Measurements from ENCODE around the gene GAP43.

Gene GAP43

GRCh38 chr3:115617591-115617990 lies 5.7 kb upstream of the GAP43 start:
- H3K4me3 Mint-ChIP-seq = no peak overlapping the region
- DNase-seq (ENCODE audit: low spot score in 2 of 2) (no peak), ATAC-seq (peak; percentile 83)
- no peaks in the 10 kb centered on the region for H3K36me3 Mint-ChIP-seq
- peaks cover 22% of the 10 kb centered on the region for H3K4me1 Mint-ChIP-seq
- H3K27ac Mint-ChIP-seq = no peak overlapping the region
- H3K9me3 Mint-ChIP-seq = no peaks in the 10 kb centered on the region

- ATAC-seq (no peak), DNase-seq (ENCODE audit: low spot score in 2 of 2) (no peak)
- H3K27ac Mint-ChIP-seq = no peak overlapping the region
- H3K36me3 Mint-ChIP-seq = no peaks in the 10 kb centered on the region
- peaks cover 13% of the 10 kb centered on the region for H3K4me1 Mint-ChIP-seq
- no peaks in the 10 kb centered on the region for H3K9me3 Mint-ChIP-seq
- H3K4me3 Mint-ChIP-seq = peak overlapping the region; percentile 24
Observed at GRCh38 chr3:115624029-115624741, 875 bp downstream of the GAP43 start.

DNA sequence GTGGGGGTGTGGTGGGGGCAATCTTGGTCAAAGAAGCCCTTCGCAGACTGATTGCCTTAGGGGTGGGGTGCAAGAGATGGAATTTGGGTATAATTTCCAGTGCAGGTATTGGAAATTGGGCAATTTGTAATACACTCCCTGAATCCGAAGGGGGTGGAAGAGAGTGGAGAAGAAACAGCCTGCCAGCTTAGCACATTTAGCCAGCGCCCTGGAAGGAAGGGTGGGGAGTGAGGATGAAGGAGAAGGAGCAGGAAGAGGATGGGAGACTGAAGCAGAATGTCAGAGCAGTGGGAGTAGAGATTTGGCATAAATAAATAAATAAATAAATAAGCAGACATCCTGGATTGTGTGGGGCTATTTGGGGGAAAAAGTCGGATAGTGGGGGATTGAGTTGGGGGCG lies 1.6 kb downstream of the GAP43 start:
- H3K4me3 Mint-ChIP-seq = no peak overlapping the region
- H3K27ac Mint-ChIP-seq = no peak overlapping the region
- DNase-seq (ENCODE audit: low spot score in 2 of 2) = no peak
- no peak for ATAC-seq
- peaks cover 13% of the 10 kb centered on the region for H3K4me1 Mint-ChIP-seq
- H3K9me3 Mint-ChIP-seq = no peaks in the 10 kb centered on the region
- no peaks in the 10 kb centered on the region for H3K36me3 Mint-ChIP-seq

GRCh38 chr3:115626006-115626409 lies 2.7 kb downstream of the GAP43 start:
- Mint-ChIP-seq H3K4me1 (peaks cover 13% of the 10 kb centered on the region), H3K36me3 (no peaks in the 10 kb centered on the region), H3K4me3 (no peak overlapping the region), H3K9me3 (no peaks in the 10 kb centered on the region), H3K27ac (no peak overlapping the region)
- no peak for ATAC-seq
- no peak for DNase-seq (ENCODE audit: low spot score in 2 of 2)

- ATAC-seq (no peak), DNase-seq (ENCODE audit: low spot score in 2 of 2) (no peak)
- no peak overlapping the region for H3K27ac Mint-ChIP-seq
Observed at GRCh38 chr3:115626721-115627120, 3.4 kb downstream of the GAP43 start.

GRCh38 chr3:115627180-115628074 lies 4.1 kb downstream of the GAP43 start:
- DNase-seq (ENCODE audit: low spot score in 2 of 2) (no peak), ATAC-seq (no peak)
- H3K4me1 Mint-ChIP-seq = peaks cover 13% of the 10 kb centered on the region
- H3K36me3 Mint-ChIP-seq = no peaks in the 10 kb centered on the region
- no peaks in the 10 kb centered on the region for H3K9me3 Mint-ChIP-seq
- H3K27ac Mint-ChIP-seq = no peak overlapping the region
- no peak overlapping the region for H3K4me3 Mint-ChIP-seq

More at GRCh38 chr3:115626721-115627120, 3.4 kb downstream of the GAP43 start:
- no peak overlapping the region for H3K4me3 Mint-ChIP-seq
- H3K4me1 Mint-ChIP-seq = peaks cover 13% of the 10 kb centered on the region
- no peaks in the 10 kb centered on the region for H3K36me3 Mint-ChIP-seq
- H3K9me3 Mint-ChIP-seq = no peaks in the 10 kb centered on the region

- Mint-ChIP-seq H3K4me1 (peaks cover 12% of the 10 kb centered on the region), H3K4me3 (no peak overlapping the region), H3K36me3 (no peaks in the 10 kb centered on the region), H3K9me3 (no peaks in the 10 kb centered on the region), H3K27ac (no peak overlapping the region)
- ATAC-seq (no peak), DNase-seq (ENCODE audit: low spot score in 2 of 2) (no peak)
Observed at GRCh38 chr3:115628075-115628412, 4.7 kb downstream of the GAP43 start.

GRCh38 chr3:115630850-115631249 lies 7.5 kb downstream of the GAP43 start:
- H3K9me3 Mint-ChIP-seq = no peaks in the 10 kb centered on the region
- DNase-seq (ENCODE audit: low spot score in 2 of 2) (no peak), ATAC-seq (no peak)
- H3K27ac Mint-ChIP-seq = no peak overlapping the region
- no peaks in the 10 kb centered on the region for H3K4me1 Mint-ChIP-seq
- H3K4me3 Mint-ChIP-seq = no peak overlapping the region
- no peaks in the 10 kb centered on the region for H3K36me3 Mint-ChIP-seq

DNA sequence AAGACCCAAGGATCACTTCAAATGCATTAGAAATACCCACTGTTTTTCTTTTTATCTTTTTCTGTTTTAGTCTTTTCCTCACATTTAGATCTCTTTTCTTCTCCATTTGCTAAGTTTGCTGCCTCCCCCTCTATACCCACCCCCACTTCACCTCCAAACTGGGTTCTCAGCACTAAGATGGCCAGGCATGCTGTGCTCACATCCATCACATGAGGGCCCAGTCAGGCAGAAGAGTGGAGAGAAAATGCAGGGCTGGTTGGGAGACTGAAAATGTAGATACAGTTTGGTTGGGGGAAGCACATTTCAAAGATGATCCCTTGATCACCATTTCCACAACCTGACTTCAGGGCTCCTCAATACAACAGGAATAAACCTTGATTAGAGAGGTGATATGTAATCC lies 8.7 kb downstream of the GAP43 start:
- no peak for ATAC-seq
- no peak overlapping the region for H3K4me3 Mint-ChIP-seq
- H3K27ac Mint-ChIP-seq = no peak overlapping the region

DNA sequence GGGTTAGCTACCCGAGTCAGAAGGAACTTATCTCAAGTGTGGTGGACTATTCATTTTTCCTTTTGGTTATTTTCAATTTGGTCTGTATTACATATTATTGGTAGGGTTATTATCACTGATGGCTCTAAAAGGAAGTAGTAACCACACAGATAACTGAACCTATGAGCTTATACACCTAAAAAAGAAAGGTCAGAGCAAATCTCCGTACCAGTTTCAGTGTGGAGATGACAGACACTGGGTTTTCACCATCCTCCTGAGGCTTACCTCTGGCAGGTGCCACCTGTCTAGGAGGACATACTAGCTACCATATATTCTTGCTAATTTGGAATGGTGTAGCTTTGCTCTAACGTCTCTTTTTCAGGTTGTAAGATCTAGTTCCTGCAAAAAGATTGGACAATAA lies 10.2 kb downstream of the GAP43 start:
- peaks cover 1% of the 10 kb centered on the region for H3K9me3 Mint-ChIP-seq
- no peak overlapping the region for H3K27ac Mint-ChIP-seq
- no peak overlapping the region for H3K4me3 Mint-ChIP-seq
- peaks cover 2% of the 10 kb centered on the region for H3K4me1 Mint-ChIP-seq
- no peak for DNase-seq (ENCODE audit: low spot score in 2 of 2)
- H3K36me3 Mint-ChIP-seq = no peaks in the 10 kb centered on the region
- no peak for ATAC-seq

More for the DNA sequence above, 8.7 kb downstream of the GAP43 start:
- Mint-ChIP-seq H3K36me3 (no peaks in the 10 kb centered on the region), H3K4me1 (no peaks in the 10 kb centered on the region), H3K9me3 (no peaks in the 10 kb centered on the region)
- DNase-seq (ENCODE audit: low spot score in 2 of 2) = no peak

DNA sequence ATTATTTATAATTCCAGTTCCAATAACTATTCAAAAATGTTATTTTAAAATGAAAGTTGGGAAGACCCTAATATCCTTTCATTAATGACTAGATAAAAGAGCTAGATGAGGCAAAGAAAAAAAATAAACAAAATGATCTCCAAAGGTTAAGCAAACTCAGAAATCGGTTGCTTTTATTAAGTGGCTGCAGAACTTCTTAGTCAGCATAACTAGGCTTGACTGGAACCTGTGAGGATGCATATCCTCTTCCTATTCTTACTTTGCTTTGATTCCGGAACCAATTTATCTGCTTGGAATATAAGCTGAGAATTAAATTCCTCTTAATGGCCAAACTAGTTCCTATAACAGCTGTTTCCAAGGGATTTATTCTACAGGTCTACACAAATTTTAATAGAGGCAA lies 10.7 kb downstream of the GAP43 start:
- Mint-ChIP-seq H3K36me3 (no peaks in the 10 kb centered on the region), H3K4me3 (no peak overlapping the region), H3K27ac (no peak overlapping the region), H3K9me3 (peaks cover 3% of the 10 kb centered on the region), H3K4me1 (peaks cover 5% of the 10 kb centered on the region)
- no peak for DNase-seq (ENCODE audit: low spot score in 2 of 2)
- ATAC-seq = no peak

DNA sequence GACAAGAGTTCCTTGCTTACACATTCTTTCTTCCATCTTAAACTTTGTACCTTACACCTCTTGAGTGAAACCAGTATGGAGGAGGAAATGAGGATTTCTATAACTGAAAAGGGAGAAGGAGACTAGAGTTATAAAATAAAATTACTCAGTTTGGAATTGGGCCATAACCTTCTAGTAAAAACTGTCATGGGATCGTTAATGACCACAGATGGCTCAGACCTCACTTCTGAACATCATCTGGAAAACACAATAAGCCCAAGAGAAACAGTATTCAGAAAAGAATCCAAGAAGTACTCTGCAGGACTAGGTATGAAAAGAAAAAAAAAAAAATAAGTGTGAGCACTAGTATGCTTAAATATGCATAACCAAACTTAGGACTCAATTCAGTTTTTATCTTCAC lies 12.1 kb downstream of the GAP43 start:
- no peak for DNase-seq (ENCODE audit: low spot score in 2 of 2)
- Mint-ChIP-seq H3K4me3 (no peak overlapping the region), H3K27ac (no peak overlapping the region), H3K9me3 (peaks cover 3% of the 10 kb centered on the region), H3K36me3 (no peaks in the 10 kb centered on the region), H3K4me1 (peaks cover 5% of the 10 kb centered on the region)
- ATAC-seq = no peak

GRCh38 chr3:115638241-115638640 lies 14.9 kb downstream of the GAP43 start:
- no peak overlapping the region for H3K27ac Mint-ChIP-seq
- no peak overlapping the region for H3K4me3 Mint-ChIP-seq
- H3K4me1 Mint-ChIP-seq = peaks cover 5% of the 10 kb centered on the region
- peaks cover 3% of the 10 kb centered on the region for H3K9me3 Mint-ChIP-seq
- DNase-seq (ENCODE audit: low spot score in 2 of 2) = no peak
- ATAC-seq = no peak
- H3K36me3 Mint-ChIP-seq = no peaks in the 10 kb centered on the region

DNA sequence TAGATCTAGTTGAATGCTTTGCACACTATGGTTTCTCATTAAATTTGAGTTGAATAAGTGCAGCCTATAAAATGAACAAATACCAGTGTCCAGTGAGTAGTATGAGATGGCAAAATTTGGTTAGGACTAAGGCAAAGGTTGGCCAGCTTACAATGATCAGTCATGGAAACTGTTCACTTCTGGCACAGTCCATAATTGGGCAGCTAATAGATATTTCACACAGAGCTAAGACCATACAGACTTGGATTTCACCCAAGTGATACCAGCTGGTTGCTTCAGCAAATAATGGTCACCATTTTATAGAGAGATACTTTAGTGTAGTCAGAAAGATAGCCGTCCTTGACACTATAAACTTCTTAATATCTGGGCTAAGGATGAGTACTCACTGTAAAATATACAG lies 15.7 kb downstream of the GAP43 start:
- peaks cover 5% of the 10 kb centered on the region for H3K4me1 Mint-ChIP-seq
- no peak overlapping the region for H3K4me3 Mint-ChIP-seq
- ATAC-seq = no peak
- DNase-seq (ENCODE audit: low spot score in 2 of 2) = no peak
- no peak overlapping the region for H3K27ac Mint-ChIP-seq
- no peaks in the 10 kb centered on the region for H3K36me3 Mint-ChIP-seq
- peaks cover 3% of the 10 kb centered on the region for H3K9me3 Mint-ChIP-seq

- ATAC-seq = no peak
- Mint-ChIP-seq H3K4me3 (no peak overlapping the region), H3K4me1 (no peaks in the 10 kb centered on the region), H3K27ac (no peak overlapping the region), H3K9me3 (no peaks in the 10 kb centered on the region), H3K36me3 (no peaks in the 10 kb centered on the region)
- no peak for DNase-seq (ENCODE audit: low spot score in 2 of 2)
Observed at GRCh38 chr3:115644391-115644790, 21.1 kb downstream of the GAP43 start.

All from stimulated activated effector memory CD8-positive, alpha-beta T cell treated with anti-CD3 and anti-CD28 coated beads, Interleukin-12 subunit alpha, Interleukin-12 subunit beta, amount 100 ng/mL, for 72 hours (primary cell).